ENCODE results near the gene MUC5B. TPM values are rescaled to one million over a fixed set of nuclear protein-coding genes. Genes with fewer than 3 reads are reported as not detected.

Gene MUC5B
- total RNA-seq, 2 donors from 2014 or later, result 0.69 TPM; not detected in 1

- no peak for DNase-seq (ENCODE audit: low spot score)
- intact Hi-C loops (cut with DNase I), result no loop called here
These were observed 47.1 kb downstream of the MUC5B start for GRCh38 chr11:1269957-1270356.

- intact Hi-C loops (cut with DNase I), result no loop called here
- DNase-seq (ENCODE audit: low spot score), result no peak
These were observed 47.6 kb downstream of the MUC5B start for GRCh38 chr11:1270476-1270875.

GRCh38 chr11:1271002-1271401 lies 48.1 kb downstream of the MUC5B start:
- intact Hi-C loops (cut with DNase I), result no loop called here
- DNase-seq (ENCODE audit: low spot score), result no peak

DNA sequence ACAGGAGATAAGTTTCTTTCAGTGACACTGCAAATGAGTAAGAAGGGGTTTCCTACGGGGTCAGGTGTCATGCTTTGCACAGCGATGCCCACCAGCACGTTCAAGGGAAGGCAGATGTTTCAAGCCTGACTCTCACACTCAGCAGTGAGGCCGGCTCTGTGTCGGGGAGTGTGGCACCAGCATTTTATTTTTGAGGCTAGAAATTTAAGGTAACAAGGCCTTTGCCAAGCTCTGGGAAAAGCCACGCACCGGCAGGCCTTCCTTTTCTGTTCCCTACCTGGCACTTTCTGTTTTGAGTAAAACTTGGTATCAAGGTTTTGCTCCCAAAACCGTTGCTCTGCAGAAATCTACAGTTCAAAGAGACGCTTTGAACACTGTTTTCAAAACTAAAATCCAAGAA lies 48.5 kb downstream of the MUC5B start:
- DNase-seq (ENCODE audit: low spot score), result no peak
- intact Hi-C loops (cut with DNase I), result no loop called here

DNA sequence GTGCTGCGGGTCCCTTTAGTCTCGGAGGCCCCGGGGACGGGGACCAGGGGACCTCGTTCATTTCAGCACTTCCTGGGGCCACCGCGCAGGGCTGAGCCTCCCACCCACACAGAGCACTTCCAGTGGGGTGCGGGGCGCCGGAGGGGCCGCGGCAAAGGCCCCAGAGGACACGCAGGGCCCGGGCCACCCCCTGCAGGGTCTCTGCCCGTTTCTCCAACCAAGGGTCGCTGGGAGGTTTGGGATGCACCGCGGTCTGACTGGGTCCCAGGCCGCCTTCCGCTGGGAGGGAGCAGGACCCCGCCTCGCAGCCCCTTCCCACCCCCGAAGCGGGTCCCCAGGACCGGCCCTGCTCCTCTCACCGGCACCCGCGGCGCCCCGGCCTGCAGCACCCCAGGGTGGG lies 49.1 kb downstream of the MUC5B start:
- intact Hi-C loops (cut with DNase I), result no loop called here
- DNase-seq (ENCODE audit: low spot score), result no peak

GRCh38 chr11:1272531-1272930 lies 49.7 kb downstream of the MUC5B start:
- intact Hi-C loops (cut with DNase I), result no loop called here
- DNase-seq (ENCODE audit: low spot score), result no peak

DNA sequence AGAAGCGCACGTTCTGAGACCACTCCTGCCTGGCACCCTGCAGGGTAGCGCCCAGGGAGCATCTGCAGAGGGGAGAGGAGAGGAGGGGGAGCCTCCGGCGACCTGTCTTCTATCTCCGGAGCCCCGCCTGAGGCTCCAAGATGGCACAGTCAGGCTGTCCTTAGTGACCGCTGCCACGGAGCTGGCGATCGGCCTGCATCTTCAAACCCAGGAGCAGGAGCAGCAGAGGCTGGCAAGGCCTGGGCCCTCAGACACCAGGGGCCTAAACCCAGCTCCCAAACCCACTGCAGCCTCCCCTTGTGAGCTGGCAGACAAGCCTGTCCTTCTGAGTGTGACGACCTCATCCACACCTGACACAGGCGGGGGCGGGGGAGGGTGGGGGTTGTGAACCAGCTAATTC lies 51.6 kb downstream of the MUC5B start:
- no peak for DNase-seq (ENCODE audit: low spot score)
- intact Hi-C loops (cut with DNase I), result no loop called here

DNA sequence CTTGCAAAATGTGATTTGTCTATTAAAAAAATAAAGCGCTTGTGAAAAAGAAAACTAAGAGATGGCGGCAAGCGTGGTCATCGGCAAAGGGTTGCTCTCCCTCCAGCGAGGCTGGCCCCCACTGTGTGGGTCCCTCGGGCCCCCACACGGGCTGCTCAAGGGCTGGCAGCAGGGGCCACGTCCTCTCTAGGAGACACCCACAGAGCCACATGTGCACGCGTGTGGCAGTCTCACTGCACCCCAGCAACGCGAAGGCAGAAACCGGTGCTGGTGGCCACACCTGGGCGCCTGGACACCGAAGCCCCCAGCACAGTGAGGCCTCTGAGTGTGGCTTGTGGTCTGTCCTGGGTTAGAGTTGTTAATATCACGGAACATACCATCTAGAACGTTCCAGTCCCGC lies 52.2 kb downstream of the MUC5B start:
- no peak for DNase-seq (ENCODE audit: low spot score)
- intact Hi-C loops (cut with DNase I), result no loop called here

DNA sequence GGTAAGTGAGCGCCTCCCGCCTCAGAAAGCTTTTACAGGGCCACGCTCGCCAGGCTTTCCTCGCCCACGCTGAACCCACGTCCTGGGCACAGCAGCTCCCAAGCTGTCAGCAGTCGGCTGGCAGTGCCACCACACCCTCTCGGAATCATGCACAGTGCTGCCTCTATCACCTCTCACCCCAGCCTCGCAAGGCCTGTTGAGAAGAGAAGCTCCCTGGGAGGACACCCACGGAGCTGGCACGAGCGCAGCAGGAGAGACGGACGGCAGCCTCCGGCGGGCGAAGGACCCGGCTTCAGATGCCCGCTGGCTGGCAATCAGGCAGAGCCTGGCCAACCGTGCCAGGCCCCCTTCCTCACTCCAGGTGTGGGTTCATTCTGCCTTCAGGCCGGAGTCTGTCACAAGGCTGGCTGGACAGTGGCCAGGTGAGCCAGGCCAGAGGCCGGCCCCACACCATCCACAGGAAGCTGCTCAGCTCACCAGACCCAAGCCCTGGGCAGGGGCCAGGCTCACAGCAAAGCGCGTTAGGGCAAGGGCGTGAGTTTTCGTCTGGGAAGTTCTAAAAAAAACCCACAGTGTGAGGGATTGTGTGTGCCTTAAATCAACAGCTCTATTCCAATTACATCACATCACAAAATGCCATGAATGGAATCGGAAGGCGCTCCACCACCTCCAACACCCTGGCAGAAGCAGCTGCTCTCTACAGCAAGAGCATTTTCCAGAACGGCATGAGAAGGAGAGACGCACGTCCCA lies 53.4 kb downstream of the MUC5B start:
- intact Hi-C loops (cut with DNase I), result no loop called here
- no peak for DNase-seq (ENCODE audit: low spot score)

GRCh38 chr11:1276866-1277615 lies 54.2 kb downstream of the MUC5B start:
- intact Hi-C loops (cut with DNase I), result no loop called here

GRCh38 chr11:1277936-1278512 lies 55.2 kb downstream of the MUC5B start:
- intact Hi-C loops (cut with DNase I), result no loop called here
- no peak for DNase-seq (ENCODE audit: low spot score)

More at GRCh38 chr11:1276866-1277615, 54.2 kb downstream of the MUC5B start:
- DNase-seq (ENCODE audit: low spot score), result no peak

- intact Hi-C loops (cut with DNase I), result no loop called here
- DNase-seq (ENCODE audit: low spot score), result no peak
These were observed 56.2 kb downstream of the MUC5B start for GRCh38 chr11:1278766-1279673.

DNA sequence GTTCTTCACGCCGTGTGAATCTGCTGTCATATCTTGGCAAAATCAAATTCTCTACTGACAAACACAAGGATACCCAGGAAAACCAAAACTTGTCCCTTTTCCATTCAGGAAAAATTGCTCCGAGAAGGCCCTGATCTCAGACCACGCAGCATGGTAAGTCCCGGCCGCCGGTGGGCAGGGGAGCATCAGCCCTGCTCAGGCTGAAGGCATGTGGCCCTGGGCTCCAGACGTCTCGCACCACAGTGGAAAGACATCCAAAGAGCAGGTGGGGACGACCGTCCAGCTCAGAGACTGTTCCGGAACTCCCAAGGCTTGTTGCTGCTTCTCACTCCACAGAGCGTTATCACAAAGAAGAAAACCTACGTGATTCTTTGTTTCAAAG lies 56.8 kb downstream of the MUC5B start:
- DNase-seq (ENCODE audit: low spot score), result no peak

DNA sequence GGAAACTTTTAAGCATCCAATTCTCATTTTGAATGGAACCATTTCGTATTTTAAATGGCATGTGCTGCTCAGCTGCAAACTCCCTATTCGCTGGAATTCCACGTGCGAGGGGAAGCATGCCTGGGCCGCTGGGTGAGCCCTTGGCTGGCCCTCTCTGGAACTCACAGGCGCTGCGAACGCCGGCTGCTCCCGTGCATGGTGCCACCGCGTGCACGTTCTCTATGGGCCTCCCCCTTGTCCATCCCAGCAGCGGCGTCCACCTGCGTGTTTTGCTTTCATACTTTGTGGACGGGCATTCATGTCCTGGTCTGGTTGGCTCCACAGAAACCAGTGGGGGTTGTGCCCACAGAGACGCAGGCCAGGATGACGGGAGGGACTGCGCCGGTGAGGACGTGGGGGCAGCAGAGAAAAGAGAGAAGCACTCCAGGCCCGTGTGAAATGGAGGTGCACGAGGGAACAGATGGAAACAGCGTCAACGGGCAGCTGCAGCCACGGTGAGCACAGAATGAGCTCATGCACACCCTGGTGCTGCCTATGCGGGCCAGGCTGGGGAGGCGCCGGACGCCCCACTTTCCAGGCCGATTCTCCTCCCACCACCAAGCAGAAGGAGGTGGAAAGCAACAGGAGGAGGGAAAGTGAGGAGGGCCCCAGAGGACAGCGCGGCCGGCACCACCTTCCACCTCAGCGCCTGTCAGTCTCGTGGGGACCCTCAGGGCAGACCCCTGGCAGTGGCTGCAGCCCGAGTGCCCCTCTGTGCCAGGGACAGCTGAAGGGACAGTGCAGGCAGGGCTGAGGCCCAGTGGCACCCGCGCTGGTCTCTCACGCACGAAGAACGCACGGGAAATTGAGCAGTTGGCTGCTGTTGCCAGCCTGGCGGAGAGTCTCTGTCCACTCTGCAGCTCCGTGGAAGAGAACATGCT lies 57.5 kb downstream of the MUC5B start:
- intact Hi-C loops (cut with DNase I), result loop anchor here in 1 of 2 donors (2.0 kb wide), 1 partner anchor 48 kb away; no protein-coding TSS in a partner anchor
- no peak for DNase-seq (ENCODE audit: low spot score)

More for the DNA sequence above, 56.8 kb downstream of the MUC5B start:
- intact Hi-C loops (cut with DNase I), result loop anchor here in 1 of 2 donors (2.0 kb wide), 1 partner anchor 47 kb away; no protein-coding TSS in a partner anchor

DNA sequence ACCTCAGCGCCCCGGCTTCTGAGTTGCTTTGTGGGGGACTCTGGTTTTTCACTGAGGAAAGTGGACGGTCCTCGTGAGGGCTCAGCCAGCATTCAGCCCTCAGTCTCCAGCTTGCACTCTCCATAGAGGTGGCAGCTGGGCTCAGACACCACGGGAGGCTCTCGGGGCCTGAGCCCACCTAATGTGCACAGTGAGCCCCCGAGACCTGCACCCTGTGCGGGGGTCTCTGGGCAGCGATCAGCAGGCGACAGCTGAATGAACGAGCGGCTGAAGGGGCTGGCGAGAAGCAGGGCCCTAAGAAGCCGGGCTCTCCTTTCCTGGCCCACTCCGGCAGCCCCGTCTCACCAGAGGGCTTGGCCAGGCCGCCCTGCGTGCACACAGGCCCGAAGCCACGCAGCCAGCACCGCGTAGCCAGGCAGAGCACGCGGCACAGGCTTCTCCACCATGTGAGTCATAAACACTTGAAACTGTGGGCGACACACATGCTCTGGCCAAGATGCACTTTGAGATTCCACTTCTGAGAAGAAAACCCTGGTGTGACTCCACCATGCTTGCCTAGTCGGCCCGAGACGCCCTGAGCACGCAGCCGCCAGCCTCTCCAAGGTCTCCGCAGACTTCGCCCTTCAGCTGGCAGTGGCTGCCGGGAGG lies 58.6 kb downstream of the MUC5B start:
- no peak for DNase-seq (ENCODE audit: low spot score)
- intact Hi-C loops (cut with DNase I), result loop anchor here in 1 of 2 donors (2.0 kb wide), 1 partner anchor 49 kb away; no protein-coding TSS in a partner anchor

DNA sequence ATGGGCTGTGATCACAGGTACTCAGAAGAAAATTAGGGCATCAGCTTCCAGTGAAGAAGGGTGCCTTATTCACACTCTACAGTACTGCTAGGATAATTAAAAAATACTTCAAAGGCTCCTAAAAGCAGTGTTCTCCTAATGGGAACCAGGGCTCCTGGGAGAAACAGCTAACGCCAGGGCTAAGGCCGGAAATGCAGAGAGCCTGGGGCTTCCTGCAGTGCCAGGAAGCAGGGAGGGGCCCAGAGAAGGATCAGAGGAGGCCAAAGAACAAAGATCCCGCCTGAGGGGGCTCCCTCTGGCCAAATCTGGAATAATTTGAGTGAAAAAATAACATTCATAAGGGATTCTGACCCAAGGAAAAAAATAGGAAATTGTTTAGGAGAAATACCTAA lies 59.1 kb downstream of the MUC5B start:
- intact Hi-C loops (cut with DNase I), result loop anchor here in 1 of 2 donors (2.0 kb wide), 1 partner anchor 49 kb away; no protein-coding TSS in a partner anchor
- no peak for DNase-seq (ENCODE audit: low spot score)

DNA sequence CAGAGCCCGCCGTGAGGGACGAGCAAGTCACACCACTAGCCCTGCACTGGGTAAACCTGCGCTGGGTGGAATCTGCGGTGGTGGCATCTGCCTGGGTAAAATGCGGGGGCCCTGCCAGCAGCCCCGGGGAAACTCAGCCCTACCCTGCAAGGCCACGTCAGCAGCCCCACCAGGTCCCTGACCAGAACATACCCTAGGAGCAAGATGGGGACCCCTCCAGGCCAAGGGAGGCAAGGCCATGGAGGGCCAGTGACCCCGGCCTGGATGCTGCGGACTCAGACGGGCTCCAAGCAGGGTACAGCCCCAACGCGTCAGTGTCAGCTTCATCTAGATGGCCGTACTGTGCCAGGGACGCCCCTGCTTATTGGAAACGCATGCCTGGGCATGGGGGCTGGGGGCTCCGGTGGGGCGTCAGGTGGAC lies 60.2 kb downstream of the MUC5B start:
- intact Hi-C loops (cut with DNase I), result no loop called here
- DNase-seq (ENCODE audit: low spot score), result peak; percentile 70

- intact Hi-C loops (cut with DNase I), result no loop called here
- DNase-seq (ENCODE audit: low spot score), result peak; percentile 26
These were observed 61.0 kb downstream of the MUC5B start for GRCh38 chr11:1283906-1284305.
